ENCODE results near the gene NFYC. TPM values are rescaled to one million over a fixed set of nuclear protein-coding genes. Genes with fewer than 3 reads are reported as not detected.

NFYC gene
- total and polyA plus RNA-seq, 2 experiments from 2014 or later, result 23.7 to 28.3 TPM

DNA sequence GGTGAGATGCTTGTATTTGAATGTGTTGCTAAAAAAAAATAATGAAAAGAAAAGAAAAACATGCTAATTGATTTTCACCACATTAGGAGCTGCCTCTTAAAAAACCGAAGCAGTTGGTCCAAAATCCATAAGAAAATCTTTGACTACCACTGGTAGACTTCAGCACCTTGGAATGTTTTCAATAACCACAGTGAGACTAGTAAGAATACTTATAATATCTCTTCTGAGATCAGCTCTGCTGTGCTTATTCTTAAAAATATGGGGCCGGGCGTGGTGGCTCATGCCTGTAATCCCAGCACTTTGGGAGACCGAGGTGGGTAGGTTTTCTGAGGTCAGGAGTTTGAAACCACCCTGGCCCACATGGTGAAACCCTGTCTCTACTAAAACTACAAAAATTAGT lies 15.1 kb downstream of the NFYC start:
- no peak overlapping the region for H3K9ac ChIP-seq
- in situ Hi-C loops (cut with MboI), result no loop called here
- no peak overlapping the region for H3K4me3 ChIP-seq
- TF ChIP-seq EZH2 (IDR thresholded peaks at IDR 0.05; ENCODE audit: insufficient read depth, poor library complexity, severe bottlenecking) (no peak), EZH2phosphoT487 (IDR thresholded peaks at IDR 0.05; ENCODE audit: insufficient read depth, low read depth) (no peak)
- no peaks in the 10 kb centered on the region for H3K27me3 ChIP-seq (replicated peaks; ENCODE audit: insufficient read depth)
- H3K4me1 ChIP-seq (ENCODE audit: insufficient read depth), result peaks cover 28% of the 10 kb centered on the region
- peaks cover 22% of the 10 kb centered on the region for H3F3A ChIP-seq (ENCODE audit: insufficient read depth)
- H3K9me3 ChIP-seq (ENCODE audit: low read depth), result no peaks in the 10 kb centered on the region
- no peaks in the 10 kb centered on the region for H4K20me1 ChIP-seq (ENCODE audit: insufficient read depth)
- no peak overlapping the region for H2AFZ ChIP-seq
- H3K9me2 ChIP-seq (ENCODE audit: insufficient read depth), result no peaks in the 10 kb centered on the region
- peaks cover 96% of the 10 kb centered on the region for H3K79me2 ChIP-seq (ENCODE audit: insufficient read depth)
- no peak overlapping the region for H3K4me2 ChIP-seq (ENCODE audit: unreplicated experiment)
- DNase-seq, result no peak
- no peak overlapping the region for H3K27ac ChIP-seq
- WGBS, 2 experiments (ENCODE audit: low coverage in 1 of 2, low lambda C conversion rate in 2 of 2, missing lambda C conversion rate in 2 of 2), result 95 to 96% methylated on average over 4 of the region's 4 CpGs
- H3K36me3 ChIP-seq (ENCODE audit: low read depth), result no peaks in the 10 kb centered on the region

- Histone ChIP-seq H3K9ac (peak overlapping the region; percentile 65), H3K4me2 (ENCODE audit: unreplicated experiment) (peak overlapping the region; percentile 71), H3K27me3 (replicated peaks; ENCODE audit: insufficient read depth) (no peaks in the 10 kb centered on the region), H3K79me2 (ENCODE audit: insufficient read depth) (peaks cover 96% of the 10 kb centered on the region), H3K9me2 (ENCODE audit: insufficient read depth) (no peaks in the 10 kb centered on the region), H3F3A (ENCODE audit: insufficient read depth) (peaks cover 31% of the 10 kb centered on the region), H3K36me3 (ENCODE audit: low read depth) (no peaks in the 10 kb centered on the region), H2AFZ (peak overlapping the region; percentile 82), H3K9me3 (ENCODE audit: low read depth) (no peaks in the 10 kb centered on the region), H3K4me1 (ENCODE audit: insufficient read depth) (peaks cover 40% of the 10 kb centered on the region), H3K4me3 (peak overlapping the region; percentile 75), H4K20me1 (ENCODE audit: insufficient read depth) (no peaks in the 10 kb centered on the region), H3K27ac (peak overlapping the region; percentile 69)
- in situ Hi-C loops (cut with MboI), result no loop called here
- DNase-seq, result peak; percentile 89
- TF ChIP-seq EZH2phosphoT487 (IDR thresholded peaks at IDR 0.05; ENCODE audit: insufficient read depth, low read depth) (no peak), EZH2 (IDR thresholded peaks at IDR 0.05; ENCODE audit: insufficient read depth, poor library complexity, severe bottlenecking) (no peak)
- WGBS, 2 experiments (ENCODE audit: low coverage in 1 of 2, low lambda C conversion rate in 2 of 2, missing lambda C conversion rate in 2 of 2), result 2% methylated on average over 3 of the region's 3 CpGs
Measured at GRCh38 chr1:40708750-40709099, 17.2 kb downstream of the NFYC start.

DNA sequence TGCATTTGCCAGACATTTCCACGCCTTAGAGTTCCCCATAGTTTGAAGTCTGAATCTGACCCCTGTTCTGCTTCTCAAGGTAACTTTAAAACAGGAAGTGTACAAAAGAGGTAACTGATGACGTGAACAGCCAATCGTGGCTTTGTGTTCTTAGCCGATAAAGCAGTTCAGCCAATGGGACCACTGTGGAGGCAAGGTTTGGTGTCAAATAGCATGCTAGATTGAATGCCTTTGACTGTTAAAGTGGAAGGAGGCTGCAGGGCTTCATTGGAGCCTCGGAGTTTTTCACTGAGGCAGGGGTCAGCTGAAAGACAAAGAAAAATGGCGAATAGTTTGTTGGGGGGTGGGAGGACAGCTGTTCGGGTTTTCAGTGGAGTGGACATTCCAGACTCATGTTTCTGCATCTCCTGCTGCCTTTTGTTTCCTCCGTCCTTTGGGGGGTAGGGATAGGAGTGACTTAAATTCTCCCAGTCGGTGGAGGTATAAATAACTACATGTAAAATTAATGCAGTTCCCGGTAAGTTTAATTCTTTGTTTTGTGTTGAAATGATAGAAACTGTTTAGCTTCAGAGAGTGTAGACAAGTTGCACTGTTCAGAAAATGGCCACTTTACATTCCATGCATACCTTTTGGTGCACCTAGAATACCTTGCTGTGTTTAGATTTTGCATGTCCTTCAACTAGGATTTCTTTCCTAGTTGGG lies 17.7 kb downstream of the NFYC start:
- peaks cover 96% of the 10 kb centered on the region for H3K79me2 ChIP-seq (ENCODE audit: insufficient read depth)
- in situ Hi-C loops (cut with MboI), result no loop called here
- H3K36me3 ChIP-seq (ENCODE audit: low read depth), result no peaks in the 10 kb centered on the region
- H3F3A ChIP-seq (ENCODE audit: insufficient read depth), result peaks cover 31% of the 10 kb centered on the region
- H3K9me3 ChIP-seq (ENCODE audit: low read depth), result no peaks in the 10 kb centered on the region
- H2AFZ ChIP-seq, result peak overlapping the region; percentile 82
- H3K4me2 ChIP-seq (ENCODE audit: unreplicated experiment), result peak overlapping the region; percentile 71
- WGBS, 2 experiments (ENCODE audit: low coverage in 1 of 2, low lambda C conversion rate in 2 of 2, missing lambda C conversion rate in 2 of 2), result 1 to 3% methylated on average over 10 of the region's 10 CpGs
- no peaks in the 10 kb centered on the region for H4K20me1 ChIP-seq (ENCODE audit: insufficient read depth)
- no peaks in the 10 kb centered on the region for H3K27me3 ChIP-seq (replicated peaks; ENCODE audit: insufficient read depth)
- peak overlapping the region; percentile 69 for H3K27ac ChIP-seq
- peaks cover 40% of the 10 kb centered on the region for H3K4me1 ChIP-seq (ENCODE audit: insufficient read depth)
- TF ChIP-seq EZH2 (IDR thresholded peaks at IDR 0.05; ENCODE audit: insufficient read depth, poor library complexity, severe bottlenecking), result no peak
- TF ChIP-seq EZH2phosphoT487 (IDR thresholded peaks at IDR 0.05; ENCODE audit: insufficient read depth, low read depth), result no peak
- no peaks in the 10 kb centered on the region for H3K9me2 ChIP-seq (ENCODE audit: insufficient read depth)
- peak; percentile 96 for DNase-seq
- H3K4me3 ChIP-seq, result peak overlapping the region; percentile 75
- peak overlapping the region; percentile 65 for H3K9ac ChIP-seq

DNA sequence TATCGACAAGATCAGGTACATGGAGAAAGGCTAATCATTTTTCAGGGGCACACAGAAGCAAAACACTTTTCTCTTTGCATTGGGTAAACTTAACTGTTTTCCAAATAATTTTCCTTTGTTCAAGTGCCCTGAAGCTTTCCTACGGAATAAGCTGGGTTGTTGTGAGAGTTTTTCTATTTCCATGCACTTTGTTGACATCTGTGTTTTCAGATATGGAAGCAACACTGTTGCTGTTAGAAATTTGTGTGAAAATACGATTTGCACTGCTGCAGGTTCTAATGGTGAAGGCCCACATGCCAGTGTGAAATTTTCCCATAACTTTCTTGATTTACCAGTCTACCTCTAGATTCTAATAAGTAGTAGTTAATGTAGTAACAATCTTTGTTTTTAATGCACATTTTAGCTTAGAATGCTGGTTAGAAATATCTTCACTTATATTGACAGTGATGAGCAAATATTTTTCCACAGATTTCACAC lies 18.3 kb downstream of the NFYC start:
- in situ Hi-C loops (cut with MboI), result no loop called here
- peak overlapping the region; percentile 69 for H3K27ac ChIP-seq
- H2AFZ ChIP-seq, result peak overlapping the region; percentile 82
- no peaks in the 10 kb centered on the region for H4K20me1 ChIP-seq (ENCODE audit: insufficient read depth)
- peak overlapping the region; percentile 65 for H3K9ac ChIP-seq
- H3K9me3 ChIP-seq (ENCODE audit: low read depth), result no peaks in the 10 kb centered on the region
- peak overlapping the region; percentile 71 for H3K4me2 ChIP-seq (ENCODE audit: unreplicated experiment)
- H3K4me1 ChIP-seq (ENCODE audit: insufficient read depth), result peaks cover 40% of the 10 kb centered on the region
- H3K9me2 ChIP-seq (ENCODE audit: insufficient read depth), result no peaks in the 10 kb centered on the region
- 1 to 7% methylated on average over 3 of the region's 3 CpGs for WGBS, 2 experiments (ENCODE audit: low coverage in 1 of 2, low lambda C conversion rate in 2 of 2, missing lambda C conversion rate in 2 of 2)
- TF ChIP-seq EZH2phosphoT487 (IDR thresholded peaks at IDR 0.05; ENCODE audit: insufficient read depth, low read depth), result no peak
- TF ChIP-seq EZH2 (IDR thresholded peaks at IDR 0.05; ENCODE audit: insufficient read depth, poor library complexity, severe bottlenecking), result no peak
- H3K4me3 ChIP-seq, result peak overlapping the region; percentile 75
- no peaks in the 10 kb centered on the region for H3K36me3 ChIP-seq (ENCODE audit: low read depth)
- no peaks in the 10 kb centered on the region for H3K27me3 ChIP-seq (replicated peaks; ENCODE audit: insufficient read depth)
- H3K79me2 ChIP-seq (ENCODE audit: insufficient read depth), result peaks cover 96% of the 10 kb centered on the region
- H3F3A ChIP-seq (ENCODE audit: insufficient read depth), result peaks cover 31% of the 10 kb centered on the region
- DNase-seq, result no peak
